Inflammatory macrophage treated with lipopolysaccharide for 1 hour (primary cell): ENCODE results near the gene DNM2.

Experiments used
- DNase-seq, 2 donors: peaks; one replicate each; pipeline ENCODE4 v3.0.0-alpha.2; 2020 to 2022

Gene DNM2

DNA sequence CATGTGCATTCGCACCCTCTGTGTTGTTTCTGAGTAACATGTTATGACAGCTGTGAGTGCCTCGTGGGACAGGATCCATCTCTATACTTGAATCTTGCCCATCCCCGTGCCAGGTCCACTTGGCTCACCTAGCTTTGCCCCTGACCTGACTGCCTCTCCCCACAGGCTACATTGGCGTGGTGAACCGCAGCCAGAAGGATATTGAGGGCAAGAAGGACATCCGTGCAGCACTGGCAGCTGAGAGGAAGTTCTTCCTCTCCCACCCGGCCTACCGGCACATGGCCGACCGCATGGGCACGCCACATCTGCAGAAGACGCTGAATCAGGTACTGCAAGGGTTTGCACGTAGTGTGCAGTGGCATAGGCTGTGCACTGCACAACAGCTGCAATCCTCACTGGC, 64.9 kb downstream of the DNM2 start:
- DNase-seq = no peak

GRCh38 chr19:10784257-10784656, 66.4 kb downstream of the DNM2 start:
- DNase-seq = peak; percentile 75 to 77

GRCh38 chr19:10788146-10788545, 70.3 kb downstream of the DNM2 start:
- no peak for DNase-seq

DNA sequence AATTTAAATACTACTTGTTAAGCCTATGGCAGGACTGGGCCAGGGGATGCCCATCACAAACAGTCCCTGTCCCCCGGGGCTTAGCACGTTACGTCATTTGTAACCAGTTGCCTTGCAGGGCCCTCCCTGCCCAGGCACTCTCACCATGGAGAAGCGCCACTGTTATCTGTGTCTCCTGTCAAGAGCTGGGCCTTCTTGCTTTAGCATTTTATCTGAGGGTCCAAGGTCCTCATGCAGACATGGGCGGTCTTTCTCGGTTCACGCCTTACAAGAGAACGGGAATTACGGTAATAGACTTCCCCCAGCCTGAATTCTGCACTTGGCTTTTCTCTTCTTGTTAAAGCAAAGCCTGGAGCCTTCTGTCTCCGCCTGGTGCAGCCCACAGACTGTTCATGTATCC, 72.0 kb downstream of the DNM2 start:
- no peak for DNase-seq

GRCh38 chr19:10796653-10797052, 78.8 kb downstream of the DNM2 start:
- no peak for DNase-seq

GRCh38 chr19:10797078-10797477, 79.2 kb downstream of the DNM2 start:
- DNase-seq = no peak

- DNase-seq = peak; percentile 65 to 89
Observed at GRCh38 chr19:10797541-10798256, 79.8 kb downstream of the DNM2 start.

- no peak for DNase-seq
Observed at GRCh38 chr19:10800488-10800887, 82.6 kb downstream of the DNM2 start.

GRCh38 chr19:10802479-10802878, 84.6 kb downstream of the DNM2 start:
- no peak for DNase-seq

- no peak for DNase-seq
Observed at GRCh38 chr19:10803252-10803651, 85.4 kb downstream of the DNM2 start.

DNA sequence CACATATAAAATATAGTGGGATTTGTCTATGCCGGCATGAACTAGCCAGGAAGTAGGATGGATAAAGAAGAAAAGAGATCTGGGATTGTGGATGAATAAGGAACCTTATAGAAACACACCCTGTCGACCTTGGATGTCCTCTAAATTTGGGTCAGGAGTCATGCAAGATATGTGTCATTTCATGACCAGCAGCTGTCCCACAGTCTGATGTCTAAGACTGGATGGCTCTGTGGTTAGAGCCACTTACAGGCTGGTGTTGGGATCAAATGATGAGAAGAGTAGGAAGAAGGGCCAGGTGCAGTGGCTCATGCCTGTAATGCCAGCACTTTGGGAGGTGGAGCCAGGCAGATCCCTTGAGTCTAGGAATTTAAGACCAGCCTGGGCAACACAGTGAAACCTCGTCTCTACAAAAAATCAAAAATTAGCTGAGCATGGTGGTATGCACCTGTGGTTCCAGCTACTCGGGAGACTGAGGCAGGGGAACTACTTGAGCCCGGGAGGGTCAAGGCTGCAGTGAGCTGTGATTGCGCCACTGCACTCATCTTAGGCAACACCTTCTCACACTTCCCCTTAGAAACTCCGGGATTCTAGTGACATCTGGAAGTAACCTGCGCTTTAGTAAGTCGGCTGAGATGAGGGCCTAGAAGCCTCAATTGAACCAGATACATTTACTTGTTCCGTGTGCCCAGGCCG, 87.3 kb downstream of the DNM2 start:
- peak; percentile 81 to 89 for DNase-seq

GRCh38 chr19:10805758-10806247, 87.9 kb downstream of the DNM2 start:
- no peak for DNase-seq

GRCh38 chr19:10808937-10809649, 91.2 kb downstream of the DNM2 start:
- DNase-seq = no peak

GRCh38 chr19:10809651-10810285, 91.9 kb downstream of the DNM2 start:
- DNase-seq = peak; percentile 36 to 42

GRCh38 chr19:10811391-10812111, 93.7 kb downstream of the DNM2 start:
- DNase-seq = no peak

DNA sequence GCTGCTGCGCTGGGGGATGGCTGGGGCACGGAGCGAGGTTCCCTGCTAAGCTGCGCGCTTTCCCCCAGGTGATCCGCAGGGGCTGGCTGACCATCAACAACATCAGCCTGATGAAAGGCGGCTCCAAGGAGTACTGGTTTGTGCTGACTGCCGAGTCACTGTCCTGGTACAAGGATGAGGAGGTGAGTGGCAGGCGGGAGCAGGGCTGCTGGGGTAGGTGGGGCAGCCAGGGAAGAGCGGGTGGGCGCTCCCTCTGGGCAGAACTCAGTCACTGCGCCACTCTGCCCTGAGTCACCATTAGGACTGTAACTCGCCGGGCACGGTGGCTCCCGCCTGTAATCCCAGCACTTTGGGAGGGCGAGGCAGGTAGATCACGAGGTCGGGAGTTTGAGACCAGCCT, 94.3 kb downstream of the DNM2 start:
- no peak for DNase-seq

GRCh38 chr19:10812902-10813404, 95.1 kb downstream of the DNM2 start:
- DNase-seq = peak; percentile 88 to 90

DNA sequence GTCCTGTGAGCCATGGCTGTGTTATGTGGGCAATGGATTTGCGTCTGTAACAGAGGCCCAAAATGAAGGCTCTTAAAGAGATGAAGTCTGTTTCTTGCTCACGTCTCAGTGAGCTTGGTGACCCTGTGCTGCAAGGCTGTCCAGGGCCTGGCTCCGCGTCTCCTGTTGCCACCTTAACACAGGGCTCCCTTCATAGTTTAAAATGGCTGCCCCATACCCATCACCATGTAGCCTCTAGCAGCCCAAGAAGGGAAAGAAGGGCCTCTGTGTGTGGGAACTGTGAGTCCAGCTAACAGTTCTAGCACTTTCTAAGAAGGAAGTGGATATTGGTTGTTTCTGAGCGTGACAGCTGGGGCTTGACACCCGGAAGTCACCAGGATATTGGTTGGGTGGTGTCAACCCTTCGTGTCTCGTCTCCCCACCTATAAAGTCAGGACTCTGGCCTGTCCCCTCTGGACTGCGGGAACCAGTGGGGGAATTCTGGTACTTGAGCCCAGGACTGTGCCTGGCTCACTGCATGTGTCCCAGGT, 97.2 kb downstream of the DNM2 start:
- no peak for DNase-seq

- DNase-seq = no peak
Observed at GRCh38 chr19:10815969-10816644, 98.2 kb downstream of the DNM2 start.

GRCh38 chr19:10816691-10817090, 98.8 kb downstream of the DNM2 start:
- no peak for DNase-seq

GRCh38 chr19:10817291-10818038, 99.6 kb downstream of the DNM2 start:
- DNase-seq = no peak
